T-helper 2 cell (primary cell): ENCODE measurements around the gene RAI1.
A peak's percentile ranks its signal among the peaks of the same experiment; 100 is the strongest.
"Not testable (repeated sequence)": the region's sequence is repeated elsewhere in the genome, so short reads cannot be mapped to it uniquely, and the experiment has no call there.

ENCODE experiments used
- DNase-seq, 5 experiments: peaks; one replicate each; pipeline versions ENCODE4 v3.0.0 to v3.0.0-alpha.2; 2012 to 2022
- total RNA-seq, 2 donors: gene quantifications; one replicate each; lab custom pipeline; 2026; lab: John Stamatoyannopoulos, UW

Gene RAI1
- total RNA-seq: 12.9 to 18.7 reads per million in 2 donors

GRCh38 chr17:17681187-17681743, at the start of gene RAI1:
Gene RAI1, plus strand, starts transcription at chr17:17681458. Its CDS starts 111,491 bp downstream, at chr17:17792949.
- peak; percentile 50 to 79 (median 61) for DNase-seq

- DNase-seq: peak in 1 of 5 experiments; percentile 23
Observed at GRCh38 chr17:17632690-17633089, 48.6 kb upstream of the RAI1 start.

DNA sequence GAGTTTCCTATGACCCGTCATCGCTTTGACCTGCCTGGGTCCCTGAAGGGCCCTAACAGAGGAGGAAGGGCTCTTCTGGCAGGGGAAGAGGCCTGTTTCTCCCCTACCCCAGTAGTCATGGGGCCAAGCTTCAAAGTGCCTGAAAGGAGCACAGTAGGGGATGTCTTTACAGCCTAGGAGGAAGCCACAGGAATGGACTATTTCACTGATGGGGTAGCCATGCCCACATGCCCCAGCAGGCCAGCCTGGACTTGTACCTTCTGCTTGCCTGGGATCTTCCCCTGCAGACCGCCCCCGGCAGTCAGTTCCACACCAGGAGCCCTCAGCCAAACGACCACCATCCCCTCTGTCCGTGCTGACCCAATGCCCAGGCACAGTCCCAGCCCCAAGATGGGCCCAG, 47.9 kb upstream of the RAI1 start:
- no peak for DNase-seq

GRCh38 chr17:17635126-17635525, 46.1 kb upstream of the RAI1 start:
- DNase-seq: no peak

GRCh38 chr17:17635537-17636271, 45.6 kb upstream of the RAI1 start:
- DNase-seq: not testable (repeated sequence)

DNA sequence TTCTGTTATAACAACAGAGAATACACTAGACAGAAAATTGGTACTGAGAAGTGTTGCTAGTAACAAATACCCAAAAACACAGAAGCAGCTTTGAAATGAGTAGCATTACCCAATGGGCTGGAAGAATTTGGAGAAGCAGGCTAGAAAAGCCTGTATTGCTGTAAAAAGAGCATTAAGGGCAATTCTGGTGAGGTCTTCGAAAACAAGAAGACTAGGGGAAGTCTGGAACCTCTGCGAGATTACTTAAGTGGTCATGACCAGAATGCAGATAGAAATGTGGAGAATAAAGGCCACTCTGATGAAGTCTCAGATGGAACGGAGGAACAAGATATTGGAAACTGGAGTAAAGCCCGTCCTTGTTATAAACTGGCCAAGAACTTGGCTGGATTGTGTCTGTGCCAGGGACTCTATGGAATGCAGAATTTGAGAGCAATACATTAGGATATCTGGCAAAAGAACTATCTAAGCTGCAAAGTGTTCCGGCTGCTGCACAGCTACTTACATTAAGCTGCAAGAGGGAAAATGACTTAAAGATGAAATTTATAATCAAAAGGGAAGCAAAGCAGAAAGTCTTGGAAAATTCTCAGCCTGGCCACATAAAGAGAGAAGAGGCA, 44.9 kb upstream of the RAI1 start:
- no peak for DNase-seq

- no peak for DNase-seq
Observed at GRCh38 chr17:17638467-17638866, 42.8 kb upstream of the RAI1 start.

GRCh38 chr17:17639661-17640270, 41.5 kb upstream of the RAI1 start:
- DNase-seq: peak in 1 of 5 experiments; percentile 55

- peak; percentile 45 to 75 (median 68) for DNase-seq
Observed at GRCh38 chr17:17641621-17642409, 39.4 kb upstream of the RAI1 start.

- DNase-seq: not testable (repeated sequence)
Observed at GRCh38 chr17:17645148-17645547, 36.1 kb upstream of the RAI1 start.

DNA sequence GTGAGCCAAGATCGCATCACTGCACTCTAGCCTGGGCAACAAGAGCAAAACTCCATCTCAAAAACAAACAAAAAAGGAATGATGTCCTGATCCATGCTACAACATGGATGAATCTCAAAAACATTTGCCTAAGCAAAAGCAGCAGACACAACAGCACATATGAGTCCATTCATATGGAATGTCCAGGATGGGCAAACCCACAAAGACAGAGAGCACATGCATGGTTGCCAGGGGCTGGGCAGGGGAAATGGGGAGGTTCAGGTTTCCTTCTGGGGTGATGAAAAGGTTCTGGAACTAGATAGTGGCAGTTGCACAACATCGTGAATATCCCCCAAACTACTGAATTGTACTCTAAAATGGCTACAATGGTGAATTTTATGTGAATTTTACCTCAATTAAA, 35.3 kb upstream of the RAI1 start:
- no peak for DNase-seq

DNA sequence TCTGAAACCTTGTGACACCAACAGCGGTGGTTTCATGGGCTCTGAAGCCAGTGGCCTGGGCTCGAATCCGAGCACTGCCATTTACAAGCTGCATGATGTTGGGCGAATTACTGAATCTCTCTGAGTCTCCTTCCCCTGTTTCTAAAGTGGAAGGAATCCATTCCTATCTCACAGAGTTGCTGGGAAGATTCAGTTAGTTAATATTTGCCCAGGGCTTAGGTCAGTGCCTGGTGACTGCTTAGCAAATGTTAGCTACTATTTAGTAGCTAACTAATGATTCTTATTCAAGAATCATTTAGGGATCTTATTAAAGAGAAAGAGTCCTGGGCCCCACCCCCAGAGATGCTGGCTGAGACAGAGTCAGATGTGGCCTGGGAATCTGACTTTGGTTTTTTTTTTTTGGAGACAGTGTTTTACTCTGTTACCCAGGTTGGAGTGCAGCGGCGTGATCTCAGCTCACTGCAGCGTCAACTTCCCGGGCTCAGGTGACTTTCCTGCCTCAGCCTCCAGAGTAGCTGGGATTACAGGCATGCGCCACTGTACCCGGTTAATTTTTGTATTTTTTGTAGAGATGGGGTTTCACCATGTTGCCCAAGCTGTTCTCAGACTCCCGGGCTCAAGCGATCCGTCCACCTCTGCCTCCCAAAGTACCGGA, 33.6 kb upstream of the RAI1 start:
- DNase-seq: no peak

- DNase-seq: no peak
Observed at GRCh38 chr17:17648762-17649161, 32.5 kb upstream of the RAI1 start.

DNA sequence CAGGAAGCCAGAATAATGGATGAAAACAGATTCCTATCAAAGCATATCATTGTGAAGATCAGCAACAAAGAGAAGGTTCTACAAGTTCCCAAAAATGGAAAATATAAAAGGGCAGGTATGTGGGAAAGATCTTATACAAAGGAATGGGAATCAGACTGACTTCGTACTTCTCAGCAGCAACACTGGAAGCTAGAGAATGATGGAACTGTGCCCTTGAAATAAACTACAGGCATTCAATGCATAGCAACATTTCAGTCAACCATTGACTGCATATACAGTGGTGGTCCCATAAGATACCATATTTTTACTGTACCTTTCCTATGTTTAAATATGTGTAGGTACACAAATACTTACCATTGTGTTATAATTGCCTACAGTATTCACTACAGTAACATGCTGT, 30.3 kb upstream of the RAI1 start:
- no peak for DNase-seq

DNA sequence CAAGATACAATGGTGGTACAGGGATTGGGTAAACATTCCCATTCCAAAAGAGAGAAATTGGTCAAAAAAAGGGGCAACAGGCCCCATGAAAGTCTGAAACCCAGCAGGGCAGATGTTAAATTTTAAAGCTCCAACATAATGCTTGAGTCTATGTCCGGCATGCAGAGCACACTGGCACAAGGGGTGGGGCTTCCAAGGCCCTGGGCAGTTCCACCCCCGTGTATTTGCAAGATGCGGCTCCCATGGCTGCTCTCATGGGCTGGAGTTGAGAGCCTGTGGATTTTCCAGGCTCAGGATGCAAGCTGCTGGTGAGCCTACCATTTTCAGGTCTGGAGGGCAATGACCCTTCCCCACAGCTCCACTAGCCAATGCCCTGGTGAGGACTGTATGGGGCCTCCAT, 27.9 kb upstream of the RAI1 start:
- DNase-seq: no peak

- no peak for DNase-seq
Observed at GRCh38 chr17:17659340-17659739, 21.9 kb upstream of the RAI1 start.

DNA sequence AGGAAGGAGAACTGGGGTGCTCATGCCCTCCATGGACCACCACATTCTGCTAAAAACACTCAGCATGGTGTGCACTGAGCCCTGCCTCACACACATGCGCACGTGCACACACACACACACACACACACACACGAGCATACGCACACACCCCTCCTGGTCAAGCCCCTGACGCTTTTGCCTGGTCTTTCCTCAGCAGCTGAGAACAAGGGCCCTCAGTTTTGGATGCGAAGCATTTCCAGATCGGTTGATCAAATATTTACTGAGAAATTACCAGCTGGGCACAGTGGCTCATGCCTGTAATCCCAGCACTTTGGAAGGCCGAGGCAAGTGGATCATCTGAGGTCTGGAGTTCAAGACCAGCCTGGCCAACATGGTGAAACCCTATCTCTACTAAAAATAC, 20.1 kb upstream of the RAI1 start:
- DNase-seq: no peak

DNA sequence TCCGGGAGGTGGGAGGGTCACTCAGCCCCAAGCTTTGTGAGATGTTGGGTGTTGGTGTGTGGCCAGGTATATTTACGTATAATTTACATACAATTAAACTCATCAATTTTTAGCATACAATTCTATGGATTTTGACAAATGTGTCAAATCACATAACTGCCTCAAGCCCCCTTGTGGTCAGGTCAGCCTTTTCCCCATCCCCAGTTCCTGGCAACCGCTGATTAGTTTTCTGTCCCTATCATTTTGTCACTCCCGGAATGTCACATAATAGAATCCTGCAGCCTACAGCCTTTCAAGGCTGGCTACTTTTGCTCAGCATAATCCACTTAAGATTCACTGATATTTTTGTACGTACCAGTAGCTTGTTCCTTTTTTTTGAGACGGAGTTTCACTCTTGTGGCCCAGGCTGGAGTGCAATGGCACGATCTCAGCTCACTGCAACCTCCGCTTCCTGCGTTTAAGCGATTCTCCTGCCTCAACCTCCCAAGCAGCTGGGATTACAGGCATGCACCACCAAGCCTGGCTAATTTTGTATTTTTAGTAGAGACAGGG, 19.3 kb upstream of the RAI1 start:
- no peak for DNase-seq

DNA sequence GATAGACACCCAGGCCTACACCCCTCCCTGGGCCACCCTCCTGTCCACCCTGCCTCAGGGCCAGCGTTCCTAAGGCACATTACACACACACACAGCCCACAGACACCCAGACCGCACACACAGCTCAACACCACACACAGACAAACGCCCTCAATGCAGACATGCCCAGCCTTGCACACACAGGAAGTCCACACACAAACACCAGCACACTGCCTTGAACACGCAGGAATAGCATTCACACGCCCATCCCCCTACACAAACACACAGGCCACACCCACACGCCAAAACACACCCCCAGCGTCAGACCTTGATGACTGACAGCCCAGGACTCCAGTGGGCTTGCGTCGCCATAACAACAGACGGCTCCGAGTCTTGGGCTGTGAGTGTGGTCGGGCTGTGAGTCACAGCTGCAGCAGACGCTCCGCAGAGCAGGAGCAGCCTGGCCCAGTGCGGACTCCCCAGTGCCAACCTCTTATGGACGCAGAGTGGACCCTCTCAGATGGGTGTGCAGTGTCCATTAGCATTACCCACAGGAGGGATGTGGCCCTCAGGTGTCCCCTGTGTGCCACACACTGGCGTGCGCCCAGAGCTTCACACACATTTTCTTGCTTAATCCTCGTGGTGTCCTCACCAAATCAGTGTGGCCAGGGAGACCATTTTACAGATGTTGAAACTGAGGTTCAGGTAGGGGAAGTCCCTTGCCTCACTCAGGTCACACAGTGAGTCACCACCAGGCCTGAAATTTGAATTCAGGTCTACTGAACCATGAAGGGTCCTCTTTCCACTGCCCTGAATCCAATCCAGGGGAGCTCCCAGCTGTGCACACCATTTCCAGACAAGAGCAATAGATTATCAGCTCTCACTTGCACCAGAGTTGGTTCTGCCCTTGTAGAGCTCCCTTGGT, 17.8 kb upstream of the RAI1 start:
- DNase-seq: peak in 4 of 5 experiments; percentile 45 to 85 (median 67)

DNA sequence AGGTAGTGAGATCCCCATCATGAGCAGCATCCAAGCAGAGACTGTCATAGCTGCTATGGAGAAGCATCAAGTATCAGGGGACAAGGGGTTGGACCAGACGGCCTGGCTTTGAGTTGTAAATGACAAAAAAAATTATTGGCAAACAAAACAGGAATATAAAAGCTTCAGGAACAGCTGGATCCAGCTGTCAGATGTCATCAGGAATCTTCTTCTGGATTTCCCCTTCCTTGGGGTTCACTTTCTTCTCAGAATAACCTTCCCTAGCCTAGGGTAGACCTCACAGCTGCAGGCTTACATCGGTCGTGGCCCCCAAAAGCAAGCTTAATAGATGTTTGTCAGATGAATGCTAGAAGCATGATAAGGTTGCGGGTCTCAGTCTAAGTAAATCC, 17.2 kb upstream of the RAI1 start:
- no peak for DNase-seq

GRCh38 chr17:17665255-17665654, 16.0 kb upstream of the RAI1 start:
- no peak for DNase-seq
